A375 (cell line): ENCODE measurements around the gene AGTPBP1. TPM values are rescaled to one million over a fixed set of nuclear protein-coding genes. Genes with fewer than 3 reads are reported as not detected.

Source experiments
- total RNA-seq: library from RNA; depleted of rRNA; stranded (reverse); fragments of >200 nt; shearing (Covaris generic); gene quantifications from 2 replicates; pipeline ENCODE4 v1.2.3, GENCODE V29; 2014; rRNA removed

AGTPBP1 gene
- total RNA-seq: 8.4 and 9.4 TPM in 2 replicates

GRCh38 chr9:85741875-85742596 is at the start of gene AGTPBP1:
AGTPBP1 (minus strand) TSS chr9:85741954; CDS start chr9:85712533, 29,421 bp downstream.

Other genes starting within 250 kb of the AGTPBP1 start
- 20.4 and 26.9 TPM in 2 replicates for gene NAA35, start 199.2 kb upstream of the AGTPBP1 start, total RNA-seq